GM23338 (cell line): ENCODE measurements around the gene DPF3. TPM values are rescaled to one million over a fixed set of nuclear protein-coding genes. Genes with fewer than 3 reads are reported as not detected.

Experiments used
- ATAC-seq: fragments of 200-7000 bp; cut with Tn5 transposase; 3 replicates; pipeline ENCODE4 v1.9.1; 2020
- DNase-seq: peaks from one replicate; pipeline ENCODE4 v3.0.0-alpha.2; 2015; ENCODE audit warnings: low spot score
- H2AFZ ChIP-seq: fragments of 200-600 bp; sonication (generic); 2 replicates; pipeline ENCODE4 v1.8.0; 2016; ENCODE audit warnings: antibody characterized with exemption, mild to moderate bottlenecking, moderate library complexity
- H3F3A ChIP-seq: fragments of 200-600 bp; sonication (generic); replicated peaks from 2 replicates; pipeline ENCODE4 v1.8.0; 2017; ENCODE audit warnings: antibody characterized with exemption, mixed run types, low read depth
- H3K27ac ChIP-seq: fragments of 200-600 bp; sonication (generic); 2 replicates; pipeline ENCODE4 v1.6.1; 2016; ENCODE audit warnings: low read depth
- H3K27me3 ChIP-seq: fragments of 200-600 bp; sonication (generic); 2 replicates; pipeline ENCODE4 v1.8.0; 2016; ENCODE audit warnings: mild to moderate bottlenecking, mixed run types, moderate library complexity; ENCODE audit not compliant: insufficient read depth
- H3K36me3 ChIP-seq: fragments of 200-600 bp; sonication (generic); 2 replicates; pipeline ENCODE4 v1.8.0; 2016; ENCODE audit warnings: mild to moderate bottlenecking; ENCODE audit not compliant: insufficient read depth
- H3K4me1 ChIP-seq: fragments of 200-600 bp; sonication (generic); 2 replicates; pipeline ENCODE4 v1.8.0; 2016; ENCODE audit warnings: mild to moderate bottlenecking, moderate library complexity; ENCODE audit not compliant: insufficient read depth
- H3K4me2 ChIP-seq: fragments of 200-600 bp; sonication (generic); 2 replicates; pipeline ENCODE4 v1.7.1; 2017; ENCODE audit warnings: mixed run types
- H3K4me3 ChIP-seq: fragments of 200-600 bp; sonication (generic); 2 replicates; pipeline ENCODE4 v1.6.1; 2016; ENCODE audit warnings: mixed run types
- H3K79me2 ChIP-seq: fragments of 200-600 bp; sonication (generic); replicated peaks from 2 replicates; pipeline ENCODE4 v1.8.0; 2017; ENCODE audit warnings: mild to moderate bottlenecking; ENCODE audit not compliant: insufficient read depth
- H3K9me2 ChIP-seq: fragments of 200-600 bp; sonication (generic); 2 replicates; pipeline ENCODE4 v1.8.0; 2017; ENCODE audit not compliant: insufficient read depth
- H4K20me1 ChIP-seq: fragments of 200-600 bp; sonication (generic); replicated peaks from 2 replicates; pipeline ENCODE4 v1.8.0; 2017; ENCODE audit warnings: mild to moderate bottlenecking; ENCODE audit not compliant: insufficient read depth
- H3K27ac Mint-ChIP-seq: 2 replicates; pipeline ENCODE4 v1.8.0; 2020; ENCODE audit warnings: inconsistent platforms, mild to moderate bottlenecking, moderate library complexity, mixed read lengths
- H3K27me3 Mint-ChIP-seq: 3 replicates; pipeline ENCODE4 v1.8.0; 2022; ENCODE audit warnings: low read depth, mild to moderate bottlenecking, moderate library complexity, mixed read lengths, inconsistent platforms; ENCODE audit not compliant: insufficient read depth, poor library complexity
- H3K36me3 Mint-ChIP-seq: 3 replicates; pipeline ENCODE4 v1.8.0; 2021; ENCODE audit warnings: low read depth, mild to moderate bottlenecking, inconsistent platforms, moderate library complexity, mixed read lengths
- H3K4me1 Mint-ChIP-seq: 3 replicates; pipeline ENCODE4 v1.8.0; 2020; ENCODE audit warnings: mild to moderate bottlenecking, inconsistent platforms, mixed read lengths
- H3K4me3 Mint-ChIP-seq: 3 replicates; pipeline ENCODE4 v1.8.0; 2021; ENCODE audit warnings: moderate library complexity, mild to moderate bottlenecking, inconsistent platforms, mixed read lengths
- H3K9me3 Mint-ChIP-seq: 3 replicates; pipeline ENCODE4 v1.8.0; 2020; ENCODE audit warnings: moderate library complexity, mild to moderate bottlenecking, inconsistent platforms, mixed read lengths
- CREB1 ChIP-seq: fragments of 250-450 bp; sonication (Bioruptor Pico); IDR thresholded peaks from 2 replicates; pipeline ENCODE4 v1.5.0; 2020; ENCODE audit warnings: low read depth, mild to moderate bottlenecking, moderate library complexity
- ETS1 ChIP-seq: IDR thresholded peaks from 2 replicates; pipeline ENCODE4 v1.6.1; 2016; ENCODE audit warnings: antibody characterized with exemption
- EZH2 ChIP-seq: fragments of 200-600 bp; sonication (generic); IDR thresholded peaks from one replicate; pipeline ENCODE4 v1.8.0; 2017; ENCODE audit warnings: antibody characterized with exemption, mild to moderate bottlenecking, low read depth; ENCODE audit not compliant: unreplicated experiment
- EZH2phosphoT487 ChIP-seq: fragments of 200-600 bp; sonication (generic); IDR thresholded peaks from one replicate; pipeline ENCODE4 v1.8.1; 2018; ENCODE audit warnings: antibody characterized with exemption; ENCODE audit not compliant: unreplicated experiment
- NANOG ChIP-seq: IDR thresholded peaks from 2 replicates; pipeline ENCODE4 v1.6.1; 2016; ENCODE audit warnings: antibody characterized with exemption, borderline replicate concordance
- POLR2AphosphoS5 ChIP-seq: IDR thresholded peaks from 2 replicates; pipeline ENCODE4 v1.6.1; 2016; ENCODE audit warnings: antibody characterized with exemption, low read depth
- ZNF462 ChIP-seq: fragments of 250-450 bp; sonication (Bioruptor Pico); IDR thresholded peaks from 2 replicates; pipeline ENCODE4 v1.5.0; 2020; ENCODE audit warnings: mild to moderate bottlenecking, moderate library complexity
- polyA plus RNA-seq: library from polyadenylated mRNA; unstranded; fragments of >200 nt; fragmentation: Nextera tagmentation; extraction: Ambion mirVana; gene quantifications from 2 replicates; pipeline ENCODE4 v1.2.1, GENCODE V29; 2016
- total RNA-seq: library from RNA; depleted of rRNA; stranded (reverse); fragments of >200 nt; shearing (Covaris generic); gene quantifications from 2 replicates; pipeline ENCODE4 v1.2.3, GENCODE V29; 2014

Gene DPF3
- total and polyA plus RNA-seq, 2 experiments from 2014 or later = 0.18 to 1.0 TPM

GRCh38 chr14:72600551-72601330 lies 293.2 kb downstream of the DPF3 start:
- no peaks in the 10 kb centered on the region for H3K36me3 Mint-ChIP-seq
- peak; percentile 44 for ATAC-seq
- no peaks in the 10 kb centered on the region for H3K9me3 Mint-ChIP-seq
- no peak overlapping the region for H3K4me3 ChIP-seq
- H3K4me3 Mint-ChIP-seq = no peak overlapping the region
- no peaks in the 10 kb centered on the region for H3F3A ChIP-seq
- H4K20me1 ChIP-seq = no peaks in the 10 kb centered on the region
- H3K4me1 Mint-ChIP-seq = peaks cover 28% of the 10 kb centered on the region
- no peak overlapping the region for H3K27ac Mint-ChIP-seq
- no peaks in the 10 kb centered on the region for H3K79me2 ChIP-seq
- 0 out of 2 replicates have a peak, but pooled peaks cover 2% of the 10 kb centered on the region for H3K9me2 ChIP-seq
- H3K27me3 Mint-ChIP-seq = peaks cover 5% of the 10 kb centered on the region
- no peak overlapping the region for H3K27ac ChIP-seq
- no peak for DNase-seq
- no peaks in the 10 kb centered on the region for H3K36me3 ChIP-seq
- H3K27me3 ChIP-seq = no peaks in the 10 kb centered on the region
- no peak for TF ChIP-seq NANOG
- no peaks in the 10 kb centered on the region; the same call in 1 of the 2 replicates for H3K4me1 ChIP-seq
- no peak overlapping the region for H3K4me2 ChIP-seq
- no peak overlapping the region for H2AFZ ChIP-seq

- DNase-seq = no peak
- Histone ChIP-seq H3K4me3 (no peak overlapping the region), H3K9me2 (no peaks in the 10 kb centered on the region), H3K79me2 (no peaks in the 10 kb centered on the region), H3K4me2 (no peak overlapping the region), H3K27ac (no peak overlapping the region), H2AFZ (peak overlapping the region; percentile 72; the same call in 1 of the 2 replicates), H3F3A (no peaks in the 10 kb centered on the region), H4K20me1 (no peaks in the 10 kb centered on the region), H3K27me3 (no peaks in the 10 kb centered on the region), H3K4me1 (no peaks in the 10 kb centered on the region; the same call in 1 of the 2 replicates), H3K36me3 (no peaks in the 10 kb centered on the region)
- peak; percentile 51 for ATAC-seq
- H3K27me3 Mint-ChIP-seq = peaks cover 4% of the 10 kb centered on the region
- H3K27ac Mint-ChIP-seq = no peak overlapping the region
- no peaks in the 10 kb centered on the region for H3K36me3 Mint-ChIP-seq
- H3K4me3 Mint-ChIP-seq = no peak overlapping the region
- H3K9me3 Mint-ChIP-seq = no peaks in the 10 kb centered on the region
- no peak for TF ChIP-seq CREB1 (CRISPR knock-in tag)
- no peak for TF ChIP-seq ETS1
- TF ChIP-seq POLR2AphosphoS5 = no peak
- H3K4me1 Mint-ChIP-seq = peaks cover 24% of the 10 kb centered on the region
Observed at GRCh38 chr14:72599579-72600470, 294.1 kb downstream of the DPF3 start.

- Histone ChIP-seq H3K27ac (no peak overlapping the region), H3F3A (no peaks in the 10 kb centered on the region), H2AFZ (no peak overlapping the region), H3K36me3 (no peaks in the 10 kb centered on the region), H3K4me1 (no peaks in the 10 kb centered on the region; the same call in 1 of the 2 replicates), H3K79me2 (no peaks in the 10 kb centered on the region), H3K27me3 (no peaks in the 10 kb centered on the region), H3K4me2 (no peak overlapping the region), H3K9me2 (no peaks in the 10 kb centered on the region), H3K4me3 (no peak overlapping the region), H4K20me1 (no peaks in the 10 kb centered on the region)
- Mint-ChIP-seq H3K27me3 (peaks cover 4% of the 10 kb centered on the region), H3K4me1 (peaks cover 20% of the 10 kb centered on the region), H3K9me3 (no peaks in the 10 kb centered on the region), H3K4me3 (no peak overlapping the region), H3K36me3 (no peaks in the 10 kb centered on the region), H3K27ac (no peak overlapping the region)
- ATAC-seq = peak; percentile 38; the same call in 2 of the 3 replicates
- no peak for DNase-seq
- TF ChIP-seq EZH2 (no peak), ZNF462 (CRISPR knock-in tag) (no peak), EZH2phosphoT487 (no peak), CREB1 (CRISPR knock-in tag) (no peak)
Observed at GRCh38 chr14:72598306-72598705, 295.6 kb downstream of the DPF3 start.
